Measurements from ENCODE around the gene STT3A. TPM values are rescaled to one million over a fixed set of nuclear protein-coding genes. Genes with fewer than 3 reads are reported as not detected.

Gene STT3A
- total RNA-seq, 1 donor from 2014 or later, result 39.1 TPM

Small RNAs within 50 kb of the gene (small RNA-seq; reads per million reads assigned to genes)
- gene RNU2-35P (ENCODE audit: low replicate concordance), result not detected
- gene RNU6-1156P (ENCODE audit: low replicate concordance), result not detected

Other genes with a start within 250 kb of the STT3A start
- 226 TPM for gene FEZ1, start 96.6 kb upstream of the STT3A start, total RNA-seq
- 55.6 TPM for gene EI24, start 23.4 kb upstream of the STT3A start, total RNA-seq
- gene CHEK1, start 32.3 kb downstream of the STT3A start, total RNA-seq, result 9.8 TPM
- 0.25 TPM for gene ACRV1, start 88.0 kb downstream of the STT3A start, total RNA-seq
- not detected for gene PATE1, start 153.4 kb downstream of the STT3A start, total RNA-seq
- 0.25 TPM for gene PATE2, start 186.0 kb downstream of the STT3A start, total RNA-seq
- not detected for gene PATE3, start 195.3 kb downstream of the STT3A start, total RNA-seq
- not detected for gene PATE4, start 240.5 kb downstream of the STT3A start, total RNA-seq